Epithelial cell of umbilical artery (primary cell): ENCODE data around the gene PLEKHH2. TPM values are rescaled to one million over a fixed set of nuclear protein-coding genes. Genes with fewer than 3 reads are reported as not detected.

Experiments used
- total RNA-seq: library from RNA; depleted of rRNA; stranded (reverse); fragments of >200 nt; gene quantifications from 2 replicates; pipeline ENCODE4 v1.2.3, GENCODE V29; 2014

The PLEKHH2 gene
- 0.15 and 0.32 TPM in 2 replicates for total RNA-seq

GRCh38 chr2:43637030-43637803 is at the start of gene PLEKHH2:
TSS of gene PLEKHH2 (plus strand) at chr2:43637260. CDS start at chr2:43644674, 7,414 bp downstream.

DNA sequence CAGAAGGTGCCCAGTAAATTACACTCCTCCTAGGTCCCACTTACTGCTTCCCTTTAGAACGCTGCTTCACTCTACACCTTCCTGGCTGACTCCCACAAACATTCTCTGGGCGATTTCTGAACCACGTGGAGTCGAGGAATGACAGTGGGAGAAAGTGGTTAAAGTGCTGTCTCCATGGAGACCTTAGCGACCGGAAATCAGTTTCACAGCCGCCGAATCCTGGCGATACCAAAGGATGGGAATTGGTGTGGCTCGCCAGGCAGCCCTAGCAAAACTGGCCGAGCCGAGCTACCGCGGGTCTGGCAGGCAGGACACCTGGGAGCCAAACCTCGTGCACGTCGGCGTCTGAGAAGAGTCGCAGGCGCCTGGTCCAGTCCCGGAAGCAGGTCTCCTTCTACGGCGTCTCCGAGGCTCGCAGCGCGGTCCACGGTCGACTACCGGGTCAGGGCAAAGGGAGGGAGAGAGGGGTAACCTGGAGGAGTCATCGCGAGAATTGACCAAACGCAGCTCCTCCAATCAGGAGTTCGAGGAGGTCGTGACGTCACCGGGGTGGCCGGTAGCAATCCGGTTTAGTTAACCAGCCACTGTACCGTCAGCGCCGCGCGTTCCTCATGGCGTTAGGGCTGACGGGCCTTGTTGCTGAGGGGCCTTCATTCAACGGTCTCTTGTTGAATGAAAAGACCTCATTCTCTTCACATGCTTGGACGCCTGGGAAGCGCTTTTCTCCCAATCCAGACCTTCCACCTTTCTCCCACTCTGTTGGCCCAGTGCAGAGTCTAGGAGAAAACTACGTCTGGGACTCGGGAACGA is 41.3 kb upstream of the PLEKHH2 start, which contains the start of gene THADA:
Gene THADA (minus strand): TSS at position 436 of the 810 bp plus-strand sequence. CDS start 3,646 bp downstream, outside the sequence.

DNA sequence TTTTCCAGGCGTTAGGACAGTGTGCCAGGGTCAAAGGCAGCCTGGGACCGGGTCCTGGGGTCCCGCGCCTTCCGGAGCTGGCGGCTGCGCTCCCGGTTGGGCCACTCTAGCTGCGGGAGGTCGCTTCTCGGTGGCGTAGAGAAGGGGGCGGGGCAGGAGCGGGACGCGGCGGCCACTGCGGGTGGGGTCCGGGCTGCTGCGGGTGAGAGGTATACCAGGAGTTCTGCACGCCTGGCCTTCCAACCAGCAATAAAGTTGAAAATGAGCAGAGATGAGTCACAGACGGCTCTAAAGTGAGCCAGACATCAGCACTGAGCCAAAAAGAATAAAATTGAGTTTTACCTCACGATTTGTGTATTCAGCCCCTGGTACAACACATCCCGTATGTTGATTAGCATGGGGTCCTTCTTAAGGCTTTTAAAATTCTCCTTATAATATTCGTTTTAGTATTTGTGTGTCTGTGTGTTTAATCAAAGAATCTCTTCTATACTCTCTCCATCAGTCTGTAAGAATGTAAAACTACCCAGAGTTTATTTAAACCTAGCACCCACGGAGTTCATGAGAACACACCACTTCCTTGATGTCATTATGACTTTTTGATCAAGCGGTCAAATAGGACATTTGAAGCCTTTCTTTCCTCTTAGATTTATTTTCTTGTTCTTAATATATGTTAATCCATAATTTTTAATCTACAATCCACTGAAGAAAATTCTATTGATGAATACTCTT is 39.4 kb downstream of the PLEKHH2 start, which contains the start of gene C1GALT1C1L:
Gene C1GALT1C1L (minus strand): TSS at position 108 of the 729 bp plus-strand sequence. CDS start 107 bp downstream, at position 1.

GRCh38 chr2:43773876-43774613 is 137.0 kb downstream of the PLEKHH2 start, which contains the start of gene DYNC2LI1:
TSS of gene DYNC2LI1 (plus strand) at chr2:43774039. CDS start at chr2:43774139, 100 bp downstream.

Other genes with a start within 250 kb of the PLEKHH2 start
- 22.4 and 25.2 TPM in 2 replicates for gene THADA, start 41.2 kb upstream of the PLEKHH2 start, total RNA-seq
- 0.97 TPM in 1 of 2 replicates, not detected in the other for gene C1GALT1C1L, start 39.2 kb downstream of the PLEKHH2 start, total RNA-seq
- 11.7 and 15.3 TPM in 2 replicates for gene DYNC2LI1, start 136.8 kb downstream of the PLEKHH2 start, total RNA-seq
- gene ABCG5, start 201.6 kb downstream of the PLEKHH2 start, total RNA-seq: not detected in 2 replicates
- gene ABCG8, start 201.7 kb downstream of the PLEKHH2 start, total RNA-seq: not detected in 2 replicates